Measurements from ENCODE around the gene STK4.

Gene STK4

GRCh38 chr20:45066372-45066771, 100.1 kb downstream of the STK4 start:
- no peak for TF ChIP-seq CTCF (IDR thresholded peaks at IDR 0.05; ENCODE audit: control insufficient read depth, extremely low read depth, insufficient read depth)
- no peak overlapping the region for H3K4me3 ChIP-seq (ENCODE audit: low read depth, low read length)
- DNase-seq (ENCODE audit: low read depth): no peak

- no peak for TF ChIP-seq CTCF (IDR thresholded peaks at IDR 0.05; ENCODE audit: control insufficient read depth, extremely low read depth, insufficient read depth)
These were observed 100.8 kb downstream of the STK4 start for GRCh38 chr20:45067087-45067486.

GRCh38 chr20:45067558-45067957, 101.2 kb downstream of the STK4 start:
- no peak overlapping the region for H3K4me3 ChIP-seq (ENCODE audit: low read depth, low read length)
- TF ChIP-seq CTCF (IDR thresholded peaks at IDR 0.05; ENCODE audit: control insufficient read depth, extremely low read depth, insufficient read depth): no peak
- no peak for DNase-seq (ENCODE audit: low read depth)

More at GRCh38 chr20:45067087-45067486, 100.8 kb downstream of the STK4 start:
- no peak for DNase-seq (ENCODE audit: low read depth)
- H3K4me3 ChIP-seq (ENCODE audit: low read depth, low read length): no peak overlapping the region

GRCh38 chr20:45069261-45069660, 102.9 kb downstream of the STK4 start:
- DNase-seq (ENCODE audit: low read depth): no peak
- no peak overlapping the region for H3K4me3 ChIP-seq (ENCODE audit: low read depth, low read length)
- no peak for TF ChIP-seq CTCF (IDR thresholded peaks at IDR 0.05; ENCODE audit: control insufficient read depth, extremely low read depth, insufficient read depth)

- H3K4me3 ChIP-seq (ENCODE audit: low read depth, low read length): no peak overlapping the region
- DNase-seq (ENCODE audit: low read depth): no peak
- TF ChIP-seq CTCF (IDR thresholded peaks at IDR 0.05; ENCODE audit: control insufficient read depth, extremely low read depth, insufficient read depth): no peak
These were observed 104.8 kb downstream of the STK4 start for GRCh38 chr20:45070932-45071632.

GRCh38 chr20:45072066-45072465, 105.8 kb downstream of the STK4 start:
- no peak overlapping the region for H3K4me3 ChIP-seq (ENCODE audit: low read depth, low read length)
- no peak for TF ChIP-seq CTCF (IDR thresholded peaks at IDR 0.05; ENCODE audit: control insufficient read depth, extremely low read depth, insufficient read depth)
- no peak for DNase-seq (ENCODE audit: low read depth)

GRCh38 chr20:45073221-45073620, 106.9 kb downstream of the STK4 start:
- no peak for TF ChIP-seq CTCF (IDR thresholded peaks at IDR 0.05; ENCODE audit: control insufficient read depth, extremely low read depth, insufficient read depth)
- DNase-seq (ENCODE audit: low read depth): no peak
- H3K4me3 ChIP-seq (ENCODE audit: low read depth, low read length): no peak overlapping the region

Measured in LNCaP clone FGC (cell line).